Pancreas (tissue), 10 donors: ENCODE measurements around the gene NWD2. TPM values are rescaled to one million over a fixed set of nuclear protein-coding genes. Genes with fewer than 3 reads are reported as not detected.

ENCODE experiments used
- ATAC-seq, 4 donors: fragments of 200-7000 bp; cut with Tn5 transposase; one replicate each; pipeline versions ENCODE4 v1.8.0 to v1.9.1; 2020; ENCODE audit warnings: mild to moderate bottlenecking in 4 of 4, moderate library complexity in 4 of 4
- DNase-seq, 6 donors: peaks; one replicate each; pipeline ENCODE4 v3.0.0-alpha.2; 2020
- FAIRE-seq: peaks from 2 replicates; lab custom pipeline; 2012; peaks lifted over from hg19 to GRCh38; lab: Jason Lieb, UNC
- H3K27ac ChIP-seq, 4 donors: fragments of 200-600 bp; sonication (generic); 1 replicate in 3 of 4; 2 replicates in 1 of 4; pipeline versions ENCODE4 v1.5.0 to v1.8.0; 2020
- H3K27me3 ChIP-seq, 4 donors: fragments of 200-600 bp; one replicate each; pipeline ENCODE4 v1.8.0; 2021
- H3K36me3 ChIP-seq, 3 donors: fragments of 200-600 bp; sonication (generic) in 1 of 3; one replicate each; pipeline versions ENCODE4 v1.5.0 to v1.8.0; 2020 to 2021
- H3K4me1 ChIP-seq, 3 donors: fragments of 200-600 bp; one replicate each; pipeline ENCODE4 v1.8.0; 2021
- H3K4me3 ChIP-seq, 4 donors: fragments of 200-600 bp; sonication (generic) in 2 of 4; one replicate each; pipeline versions ENCODE4 v1.5.0 to v1.8.0; 2020 to 2021
- H3K9me3 ChIP-seq, 4 donors: fragments of 200-600 bp; one replicate each; pipeline ENCODE4 v1.8.0; 2021
- WGBS, 2 donors: extraction: QIAGEN DNeasy Blood & Tissue Kit; methylation state at CpG; one replicate each; pipeline ENCODE4 v1.1.7; 2013; 5-methylcytosine and 5-hydroxymethylcytosine counted together
- intact Hi-C, 3 donors: fragments of 100-400 bp; cut with DNase I; formaldehyde crosslinking; loops; one replicate each; pipeline versions ENCODE4 v1.11.1 to v1.14.2; 2022
- polyA plus RNA-seq, 2 donors: library from polyadenylated mRNA; stranded (reverse); fragments of 200-250 nt; gene quantifications; one replicate each; pipeline ENCODE4 v1.2.3, GENCODE V29; 2013
- total RNA-seq, 6 donors: library from RNA; stranded (reverse); fragmentation: NEBNext Ultra II Directional in 4 of 6; extraction: Animal tissue kit (Norgen Biotek cat#: 25700) in 4 of 6; gene quantifications; one replicate each; pipeline versions ENCODE4 v1.2.1 to v1.2.4, GENCODE V29; 2021 to 2023
- TF ChIP-seq, protein P1 (sequence below), 4 donors: fragments of 200-600 bp; sonication (generic) in 3 of 4; IDR thresholded peaks; one replicate each; pipeline versions ENCODE4 v1.5.0 to v1.8.0; 2021; ENCODE audit warnings: antibody characterized with exemption in 4 of 4
- donor health status: healthy with polysubstance abuse.
- donor health status: DM: no; HTN: no; CAD: no; lungs with moderate emphysema.
- donor health status: DM: no; HTN: no; CAD: no.
- donor health status: control.
- donor health status: control.
- donor health status: Bipolar disorder and iron deficiency.
- donor health status: DM: yes; HTN: yes; CAD: no.
- donor health status: DM: no; HTN: no; CAD: no.
- donor health status: DM: no; HTN: no; CAD: no.
- donor health status: DM: yes; HTN: yes; CAD: no.

Gene NWD2
- total and polyA plus RNA-seq, 8 donors, result under 0.01 to 0.22 (median 0.09) TPM; not detected in 1

GRCh38 chr4:37415845-37416369 lies 171.4 kb downstream of the NWD2 start:
- ATAC-seq, result no peak
- no peak for DNase-seq
- Histone ChIP-seq H3K27me3 (no peaks in the 10 kb centered on the region), H3K36me3 (no peaks in the 10 kb centered on the region), H3K9me3 (no peaks in the 10 kb centered on the region), H3K27ac (no peak overlapping the region), H3K4me3 (no peak overlapping the region), H3K4me1 (peaks cover 0 to 3% (median 0%) of the 10 kb centered on the region in 3 donors)
- intact Hi-C loops, result no loop called here
- WGBS, 2 donors, result 97 to 98% methylated on average over 5 of the region's 5 CpGs
- no peak for FAIRE-seq
- TF ChIP-seq, protein P1, sequence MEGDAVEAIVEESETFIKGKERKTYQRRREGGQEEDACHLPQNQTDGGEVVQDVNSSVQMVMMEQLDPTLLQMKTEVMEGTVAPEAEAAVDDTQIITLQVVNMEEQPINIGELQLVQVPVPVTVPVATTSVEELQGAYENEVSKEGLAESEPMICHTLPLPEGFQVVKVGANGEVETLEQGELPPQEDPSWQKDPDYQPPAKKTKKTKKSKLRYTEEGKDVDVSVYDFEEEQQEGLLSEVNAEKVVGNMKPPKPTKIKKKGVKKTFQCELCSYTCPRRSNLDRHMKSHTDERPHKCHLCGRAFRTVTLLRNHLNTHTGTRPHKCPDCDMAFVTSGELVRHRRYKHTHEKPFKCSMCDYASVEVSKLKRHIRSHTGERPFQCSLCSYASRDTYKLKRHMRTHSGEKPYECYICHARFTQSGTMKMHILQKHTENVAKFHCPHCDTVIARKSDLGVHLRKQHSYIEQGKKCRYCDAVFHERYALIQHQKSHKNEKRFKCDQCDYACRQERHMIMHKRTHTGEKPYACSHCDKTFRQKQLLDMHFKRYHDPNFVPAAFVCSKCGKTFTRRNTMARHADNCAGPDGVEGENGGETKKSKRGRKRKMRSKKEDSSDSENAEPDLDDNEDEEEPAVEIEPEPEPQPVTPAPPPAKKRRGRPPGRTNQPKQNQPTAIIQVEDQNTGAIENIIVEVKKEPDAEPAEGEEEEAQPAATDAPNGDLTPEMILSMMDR (IDR thresholded peaks at IDR 0.05), result no peak

- Histone ChIP-seq H3K9me3 (no peaks in the 10 kb centered on the region), H3K36me3 (no peaks in the 10 kb centered on the region), H3K27ac (peak overlapping the region; percentile 31 to 76 (median 69)), H3K27me3 (no peaks in the 10 kb centered on the region), H3K4me3 (no peak overlapping the region), H3K4me1 (peaks cover 29 to 57% (median 54%) of the 10 kb centered on the region in 3 donors)
- intact Hi-C loops, result no loop called here
- no peak for FAIRE-seq
- WGBS, 2 donors, result 35 to 36% methylated on average over 4 of the region's 4 CpGs
- TF ChIP-seq, protein P1 (IDR thresholded peaks at IDR 0.05), result no peak
- no peak for DNase-seq
- peak; percentile 61 to 77 (median 66) for ATAC-seq
Measured at GRCh38 chr4:37421614-37422013, 177.1 kb downstream of the NWD2 start.

- FAIRE-seq (no peak), DNase-seq (peak in 2 of 6 donors; percentile 31), ATAC-seq (peak; percentile 59 to 78 (median 72))
- H3K27me3 ChIP-seq, result no peaks in the 10 kb centered on the region
- peaks cover 29 to 57% (median 54%) of the 10 kb centered on the region in 3 donors for H3K4me1 ChIP-seq
- TF ChIP-seq, protein P1 (IDR thresholded peaks at IDR 0.05), result no peak
- H3K4me3 ChIP-seq, result no peak overlapping the region
- H3K36me3 ChIP-seq, result no peaks in the 10 kb centered on the region
- H3K9me3 ChIP-seq, result no peaks in the 10 kb centered on the region
- 23 to 37% methylated on average over 2 of the region's 2 CpGs for WGBS, 2 donors
- intact Hi-C loops, result no loop called here
- H3K27ac ChIP-seq, result peak overlapping the region; percentile 31 to 76 (median 69)
Measured at GRCh38 chr4:37422102-37422501, 177.6 kb downstream of the NWD2 start.

DNA sequence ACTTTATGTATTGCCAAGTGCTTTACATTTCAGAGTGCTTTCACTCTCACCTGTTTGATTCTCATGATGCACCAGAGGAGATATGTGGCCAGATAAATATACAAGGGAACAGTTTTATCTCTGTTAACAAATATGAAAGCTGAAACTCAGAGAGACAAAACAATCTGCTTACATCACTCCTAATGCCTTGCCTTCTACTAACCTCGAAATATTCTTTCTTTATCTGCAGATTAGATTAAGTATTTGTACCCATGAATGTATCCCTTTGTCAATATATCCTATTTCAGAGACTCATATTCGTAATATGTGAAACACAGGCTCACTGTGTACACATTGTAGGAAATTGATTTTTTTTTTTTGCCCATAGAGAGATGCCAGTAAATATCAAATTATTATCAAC lies 178.1 kb downstream of the NWD2 start:
- Histone ChIP-seq H3K36me3 (no peaks in the 10 kb centered on the region), H3K9me3 (no peaks in the 10 kb centered on the region), H3K27me3 (no peaks in the 10 kb centered on the region), H3K27ac (peak overlapping the region in 3 of 4 donors; percentile 62 to 76 (median 76)), H3K4me3 (no peak overlapping the region), H3K4me1 (peaks cover 32 to 57% (median 55%) of the 10 kb centered on the region in 3 donors)
- FAIRE-seq (peak; percentile 23), ATAC-seq (peak; percentile 65 to 88 (median 74)), DNase-seq (no peak)
- TF ChIP-seq, protein P1 (IDR thresholded peaks at IDR 0.05), result no peak
- 14 to 16% methylated on average over 2 of the region's 2 CpGs for WGBS, 2 donors
- intact Hi-C loops, result no loop called here

DNA sequence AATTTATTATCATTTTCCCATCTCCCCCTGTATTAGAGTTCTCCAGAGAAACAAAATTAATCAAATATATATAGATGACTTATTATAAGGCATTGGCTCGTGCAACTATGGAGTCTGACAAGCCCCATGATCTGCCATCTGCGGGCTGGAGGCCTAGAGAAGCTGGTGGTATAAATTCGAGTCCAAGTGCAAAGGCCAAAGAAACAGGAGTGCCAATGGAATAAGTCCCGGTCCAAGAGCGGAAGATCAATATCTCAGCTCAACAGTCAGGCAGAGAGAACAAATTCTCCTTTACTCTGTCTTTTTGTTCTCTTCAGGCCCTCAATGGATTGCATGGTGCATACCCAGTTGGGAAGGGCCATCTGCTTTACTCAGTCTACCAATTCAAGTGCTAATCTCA lies 178.8 kb downstream of the NWD2 start:
- DNase-seq, result no peak
- TF ChIP-seq, protein P1 (IDR thresholded peaks at IDR 0.05), result no peak
- Histone ChIP-seq H3K27me3 (no peaks in the 10 kb centered on the region), H3K4me3 (no peak overlapping the region), H3K4me1 (peaks cover 32 to 62% (median 58%) of the 10 kb centered on the region in 3 donors), H3K27ac (peak overlapping the region in 2 of 4 donors; percentile 76), H3K9me3 (no peaks in the 10 kb centered on the region), H3K36me3 (no peaks in the 10 kb centered on the region)
- FAIRE-seq, result no peak
- ATAC-seq, result no peak
- intact Hi-C loops, result no loop called here
- WGBS, 2 donors, result 20 to 27% methylated on average over 5 of the region's 5 CpGs
